GM12875 (cell line): ENCODE results near the gene NRG3.

Experiments used
- H3K4me3 ChIP-seq: one replicate; pipeline ENCODE4 v1.5.1; 2011; ENCODE audit warnings: low read depth, low read length, control low read depth
- TF ChIP-seq, protein P1 (sequence below): IDR thresholded peaks from 2 replicates; pipeline ENCODE4 v1.5.1; 2011; ENCODE audit warnings: low read depth, mild to moderate bottlenecking, control low read depth, inconsistent platforms, low read length, moderate library complexity, borderline replicate concordance; ENCODE audit not compliant: insufficient read depth

NRG3 gene

DNA sequence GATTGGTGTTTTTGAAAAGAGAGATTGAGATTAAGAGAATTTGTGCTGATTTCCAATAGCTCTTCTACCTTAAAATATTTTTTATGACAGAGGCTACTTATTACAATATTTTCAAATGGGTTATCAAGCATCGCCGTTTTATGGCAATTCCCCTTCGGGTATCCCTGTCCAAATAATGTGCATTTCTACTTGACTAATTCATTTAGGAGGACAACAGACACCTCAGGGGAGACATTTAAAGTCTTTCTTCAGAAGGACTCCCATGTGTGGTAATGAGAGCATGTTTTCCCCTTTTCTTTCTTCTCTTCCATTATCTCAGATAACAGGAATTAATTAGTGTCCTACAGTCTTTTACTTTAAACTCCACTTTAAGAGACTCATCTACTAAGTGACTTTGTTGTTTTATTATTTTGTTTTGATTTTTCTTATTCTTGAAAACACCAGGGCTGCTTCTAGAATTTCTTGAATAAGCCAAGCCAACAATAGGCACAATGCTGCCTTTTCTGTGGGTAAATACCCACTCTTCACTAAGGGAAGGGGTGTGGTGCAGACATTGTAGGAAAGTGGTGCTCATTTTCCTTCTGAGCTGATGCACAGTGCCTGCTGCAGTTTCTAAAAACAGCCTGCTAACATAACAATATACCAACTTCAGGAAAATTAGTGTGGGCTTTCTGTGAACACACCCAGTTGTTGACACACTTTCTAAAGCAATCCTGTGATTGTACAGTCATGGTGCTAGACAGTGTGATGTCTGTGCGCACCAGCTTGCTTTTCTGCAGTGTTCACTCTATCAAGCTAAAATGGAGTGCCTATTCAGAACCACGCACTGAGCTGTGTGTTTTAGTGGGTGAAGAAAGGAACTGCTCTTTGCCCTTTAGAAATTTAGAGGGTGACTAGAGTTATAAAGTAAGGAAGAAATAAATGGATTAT is 597.7 kb downstream of the NRG3 start:
- TF ChIP-seq, protein P1, sequence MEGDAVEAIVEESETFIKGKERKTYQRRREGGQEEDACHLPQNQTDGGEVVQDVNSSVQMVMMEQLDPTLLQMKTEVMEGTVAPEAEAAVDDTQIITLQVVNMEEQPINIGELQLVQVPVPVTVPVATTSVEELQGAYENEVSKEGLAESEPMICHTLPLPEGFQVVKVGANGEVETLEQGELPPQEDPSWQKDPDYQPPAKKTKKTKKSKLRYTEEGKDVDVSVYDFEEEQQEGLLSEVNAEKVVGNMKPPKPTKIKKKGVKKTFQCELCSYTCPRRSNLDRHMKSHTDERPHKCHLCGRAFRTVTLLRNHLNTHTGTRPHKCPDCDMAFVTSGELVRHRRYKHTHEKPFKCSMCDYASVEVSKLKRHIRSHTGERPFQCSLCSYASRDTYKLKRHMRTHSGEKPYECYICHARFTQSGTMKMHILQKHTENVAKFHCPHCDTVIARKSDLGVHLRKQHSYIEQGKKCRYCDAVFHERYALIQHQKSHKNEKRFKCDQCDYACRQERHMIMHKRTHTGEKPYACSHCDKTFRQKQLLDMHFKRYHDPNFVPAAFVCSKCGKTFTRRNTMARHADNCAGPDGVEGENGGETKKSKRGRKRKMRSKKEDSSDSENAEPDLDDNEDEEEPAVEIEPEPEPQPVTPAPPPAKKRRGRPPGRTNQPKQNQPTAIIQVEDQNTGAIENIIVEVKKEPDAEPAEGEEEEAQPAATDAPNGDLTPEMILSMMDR: no peak
- H3K4me3 ChIP-seq: no peak overlapping the region

DNA sequence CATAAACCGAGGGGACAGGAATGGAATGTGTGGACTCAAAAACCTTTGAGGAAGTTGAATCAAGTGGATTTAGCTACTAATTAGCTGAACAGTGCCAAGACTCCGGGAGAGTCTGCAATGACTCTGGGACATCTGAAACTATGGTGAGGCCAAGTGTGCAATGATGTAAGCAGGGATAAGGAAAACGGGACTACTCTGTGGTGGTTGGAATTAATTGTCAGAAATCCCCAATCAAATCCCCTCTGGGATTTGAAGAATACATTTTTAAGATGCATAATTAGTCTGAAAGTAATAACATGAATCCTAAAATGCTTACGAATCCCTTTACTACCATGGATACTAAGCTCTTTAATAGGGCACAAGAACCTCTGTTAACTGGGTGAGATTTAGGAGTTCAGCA is 602.8 kb downstream of the NRG3 start:
- H3K4me3 ChIP-seq: no peak overlapping the region
- TF ChIP-seq, protein P1: no peak

DNA sequence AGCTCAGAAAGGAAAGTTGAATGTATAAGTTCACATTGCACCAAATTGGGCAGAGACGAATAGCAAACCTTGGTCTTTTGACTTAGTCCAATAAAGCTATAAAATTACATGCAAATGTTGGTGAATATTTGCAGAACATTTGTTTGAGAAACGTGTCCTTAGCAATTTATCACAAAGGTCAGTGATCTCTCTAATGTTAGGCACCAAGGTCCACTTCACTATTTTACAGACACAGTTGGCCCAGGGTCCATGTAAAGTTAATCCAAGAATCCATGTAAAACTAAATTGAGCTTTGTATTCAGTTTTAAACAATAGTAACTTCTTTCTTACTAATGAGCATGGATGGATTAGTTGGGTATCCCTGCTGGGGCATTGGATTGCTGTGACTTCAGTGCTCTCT is 617.7 kb downstream of the NRG3 start:
- no peak overlapping the region for H3K4me3 ChIP-seq
- TF ChIP-seq, protein P1: no peak

DNA sequence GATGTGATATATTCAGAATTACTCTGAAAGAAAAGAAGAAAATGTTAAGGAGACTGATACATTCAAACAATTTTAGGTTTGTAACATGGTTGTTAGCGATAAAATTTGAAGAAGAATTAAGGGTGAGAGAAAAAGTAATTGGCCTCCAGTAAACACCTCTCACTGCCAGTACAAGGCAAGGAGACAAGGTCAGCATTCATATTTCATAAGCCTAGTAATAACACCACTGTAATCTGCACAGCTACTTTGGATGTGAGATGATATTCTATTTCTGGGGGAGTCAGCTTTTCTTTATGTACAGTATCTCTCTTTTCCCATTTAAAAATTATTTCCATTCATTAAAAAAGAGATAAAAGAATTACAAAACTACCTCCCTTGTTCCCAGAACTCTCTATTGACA is 621.1 kb downstream of the NRG3 start:
- no peak overlapping the region for H3K4me3 ChIP-seq
- TF ChIP-seq, protein P1: no peak

DNA sequence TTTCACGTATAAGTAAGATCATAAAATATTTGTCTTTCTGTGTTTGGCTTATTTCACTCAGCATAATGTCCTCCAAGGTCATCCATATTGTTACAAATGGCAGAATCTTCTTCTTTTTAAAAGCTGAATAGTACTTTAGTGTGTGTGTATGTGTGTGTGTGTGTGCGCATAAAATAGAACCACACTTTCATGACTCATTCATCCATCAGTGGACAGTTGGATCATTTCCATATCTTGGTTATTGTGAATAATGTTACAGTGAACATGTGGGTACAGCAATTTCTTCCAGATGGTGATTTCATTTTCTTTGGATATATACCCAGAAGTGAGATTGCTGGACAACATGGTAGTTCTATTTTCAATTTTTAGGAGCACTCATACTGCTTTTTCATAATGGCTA is 622.4 kb downstream of the NRG3 start:
- TF ChIP-seq, protein P1: no peak
- H3K4me3 ChIP-seq: no peak overlapping the region

DNA sequence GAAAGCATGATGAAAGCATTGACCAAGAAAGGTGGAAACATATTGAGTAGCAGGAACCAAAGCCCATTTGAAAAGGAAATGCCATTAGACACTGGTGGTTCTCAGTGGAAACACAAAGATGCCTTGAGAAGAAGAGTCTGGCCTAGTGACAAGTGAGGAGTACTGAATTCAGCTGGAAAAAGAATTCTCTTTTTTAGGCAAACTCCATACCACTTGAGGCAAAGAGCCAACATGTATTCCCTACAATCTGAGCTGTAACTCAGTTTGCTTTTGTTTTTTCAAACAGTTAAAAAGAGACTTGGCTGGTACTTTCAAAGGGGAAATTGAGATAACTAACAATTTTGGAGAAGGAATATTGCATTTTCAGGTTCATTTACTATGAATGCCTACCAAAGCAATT is 624.0 kb downstream of the NRG3 start:
- TF ChIP-seq, protein P1: no peak

DNA sequence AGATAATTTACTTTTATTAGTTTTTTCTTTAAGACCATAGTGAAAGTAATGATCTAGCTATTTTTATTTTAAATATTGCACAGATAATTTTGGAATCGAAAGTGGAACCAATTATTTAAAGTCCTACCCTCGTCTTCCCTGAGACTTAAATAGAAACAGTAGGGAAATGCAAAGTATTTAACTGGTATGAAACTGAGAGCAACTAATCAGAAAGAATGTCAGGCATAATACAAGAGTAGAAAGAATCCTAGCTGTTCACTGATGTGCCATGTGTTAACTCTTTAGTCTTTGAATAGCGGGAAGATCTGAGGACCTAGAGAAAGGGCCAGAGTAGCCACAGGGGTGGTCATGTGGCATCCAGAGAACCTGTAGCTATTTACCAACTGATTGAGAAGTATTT is 630.0 kb downstream of the NRG3 start:
- TF ChIP-seq, protein P1: no peak
- H3K4me3 ChIP-seq: no peak overlapping the region

More for the DNA sequence above, 624.0 kb downstream of the NRG3 start:
- H3K4me3 ChIP-seq: no peak overlapping the region
